Peyer's patch (tissue), 4 donors: ENCODE measurements around the gene CRTAC1. TPM values are rescaled to one million over a fixed set of nuclear protein-coding genes. Genes with fewer than 3 reads are reported as not detected.

ENCODE experiments used
- DNase-seq, 3 donors: peaks; one replicate each; pipeline ENCODE4 v3.0.0-alpha.2; 2017 to 2019
- H3K27ac ChIP-seq, 4 donors: fragments of 200-600 bp; sonication (generic); one replicate each; pipeline ENCODE4 v1.5.1; 2016 to 2019
- H3K27me3 ChIP-seq, 2 donors: fragments of 200-600 bp; sonication (generic); one replicate each; pipeline ENCODE4 v1.5.1; 2019
- H3K36me3 ChIP-seq, 3 donors: fragments of 200-600 bp; sonication (generic); one replicate each; pipeline ENCODE4 v1.5.1; 2016 to 2019
- H3K4me1 ChIP-seq, 4 donors: fragments of 200-600 bp; sonication (generic); one replicate each; pipeline ENCODE4 v1.5.1; 2016 to 2019
- H3K4me3 ChIP-seq, 4 donors: fragments of 200-600 bp; sonication (generic); 1 replicate in 3 of 4; 2 replicates in 1 of 4; pipeline ENCODE4 v1.5.1; 2016 to 2019; ENCODE audit warnings: mild to moderate bottlenecking in 1 of 4
- H3K9me3 ChIP-seq, 4 donors: fragments of 200-600 bp; sonication (generic); one replicate each; pipeline ENCODE4 v1.5.1; 2016 to 2019; ENCODE audit warnings: mild to moderate bottlenecking in 1 of 4
- CTCF ChIP-seq, 6 experiments: fragments of 450-650 bp in 4 of 6; fragments of 200-600 bp in 2 of 6; sonication (generic) in 1 of 6; IDR thresholded peaks; one replicate each; pipeline ENCODE4 v1.5.1; 2017 to 2019; ENCODE audit warnings: antibody characterized with exemption in 6 of 6, mild to moderate bottlenecking in 3 of 6, moderate library complexity in 1 of 6
- POLR2A ChIP-seq, 2 donors: fragments of 450-650 bp; IDR thresholded peaks; one replicate each; pipeline ENCODE4 v1.5.1; 2017; ENCODE audit warnings: antibody characterized with exemption in 2 of 2, mild to moderate bottlenecking in 2 of 2, moderate library complexity in 2 of 2
- total RNA-seq, 4 donors: library from RNA; depleted of rRNA; stranded (reverse); fragments of >200 nt; gene quantifications; one replicate each; pipeline ENCODE4 v1.1.0, GENCODE V29; 2016

CRTAC1 gene
- total RNA-seq, 4 donors from 2014 or later: 0.53 TPM; not detected in 3

GRCh38 chr10:97922022-97922758, 108.2 kb downstream of the CRTAC1 start:
- no peaks in the 10 kb centered on the region for H3K36me3 ChIP-seq
- no peaks in the 10 kb centered on the region for H3K9me3 ChIP-seq
- H3K4me3 ChIP-seq: no peak overlapping the region
- DNase-seq: peak in 1 of 3 donors; percentile 32
- H3K27ac ChIP-seq: no peak overlapping the region
- TF ChIP-seq CTCF (IDR thresholded peaks at IDR 0.05): no peak
- no peak for TF ChIP-seq POLR2A (IDR thresholded peaks at IDR 0.05)
- H3K27me3 ChIP-seq: no peaks in the 10 kb centered on the region
- no peaks in the 10 kb centered on the region for H3K4me1 ChIP-seq

- no peaks in the 10 kb centered on the region for H3K9me3 ChIP-seq
- no peaks in the 10 kb centered on the region for H3K36me3 ChIP-seq
- H3K4me1 ChIP-seq: no peaks in the 10 kb centered on the region
- H3K4me3 ChIP-seq: no peak overlapping the region
- H3K27ac ChIP-seq: no peak overlapping the region
- no peaks in the 10 kb centered on the region for H3K27me3 ChIP-seq
- TF ChIP-seq CTCF (IDR thresholded peaks at IDR 0.05) (no peak), POLR2A (IDR thresholded peaks at IDR 0.05) (no peak)
- no peak for DNase-seq
Measured at GRCh38 chr10:97921581-97922021, 108.8 kb downstream of the CRTAC1 start.

GRCh38 chr10:97920865-97921264, 109.6 kb downstream of the CRTAC1 start:
- TF ChIP-seq POLR2A (IDR thresholded peaks at IDR 0.05) (no peak), CTCF (IDR thresholded peaks at IDR 0.05) (no peak)
- Histone ChIP-seq H3K36me3 (no peaks in the 10 kb centered on the region), H3K27me3 (no peaks in the 10 kb centered on the region), H3K4me1 (no peaks in the 10 kb centered on the region), H3K27ac (no peak overlapping the region), H3K4me3 (no peak overlapping the region), H3K9me3 (no peaks in the 10 kb centered on the region)
- no peak for DNase-seq

GRCh38 chr10:97919012-97919411, 111.4 kb downstream of the CRTAC1 start:
- H3K27ac ChIP-seq: no peak overlapping the region
- H3K27me3 ChIP-seq: no peaks in the 10 kb centered on the region
- H3K9me3 ChIP-seq: no peaks in the 10 kb centered on the region
- DNase-seq: no peak
- no peaks in the 10 kb centered on the region for H3K36me3 ChIP-seq
- H3K4me1 ChIP-seq: peaks cover 0 to 7% (median 2%) of the 10 kb centered on the region in 4 donors
- no peak overlapping the region for H3K4me3 ChIP-seq
- TF ChIP-seq CTCF (IDR thresholded peaks at IDR 0.05): no peak

- no peak for DNase-seq
- no peaks in the 10 kb centered on the region for H3K27me3 ChIP-seq
- H3K27ac ChIP-seq: no peak overlapping the region
- H3K4me1 ChIP-seq: peaks cover 0 to 7% (median 2%) of the 10 kb centered on the region in 4 donors
- TF ChIP-seq POLR2A (IDR thresholded peaks at IDR 0.05) (no peak), CTCF (IDR thresholded peaks at IDR 0.05) (no peak)
- no peaks in the 10 kb centered on the region for H3K36me3 ChIP-seq
- no peak overlapping the region for H3K4me3 ChIP-seq
- H3K9me3 ChIP-seq: no peaks in the 10 kb centered on the region
Measured at GRCh38 chr10:97916586-97916985, 113.8 kb downstream of the CRTAC1 start.
